Adrenal gland (tissue), 12 donors: ENCODE data around the gene HJURP. TPM values are rescaled to one million over a fixed set of nuclear protein-coding genes. Genes with fewer than 3 reads are reported as not detected.
A peak's percentile ranks its signal among the peaks of the same experiment; 100 is the strongest.

Experiments used
- DNase-seq, 7 donors: peaks; one replicate each; pipeline ENCODE4 v3.0.0-alpha.2; 2019 to 2020
- H3K27ac ChIP-seq, 5 donors: fragments of 200-600 bp; sonication (generic) in 4 of 5; 1 replicate in 3 of 5; 2 replicates in 2 of 5; pipeline versions ENCODE4 v1.5.1 to v1.8.0; 2016 to 2020; ENCODE audit warnings: mild to moderate bottlenecking in 1 of 5
- H3K27me3 ChIP-seq: fragments of 200-600 bp; 2 replicates; pipeline ENCODE4 v1.8.0; 2021
- H3K36me3 ChIP-seq, 2 donors: fragments of 200-600 bp; replicated peaks in 1 of 2; 1 replicate in 1 of 2; 2 replicates in 1 of 2; pipeline versions ENCODE4 v1.5.1 to v1.8.0; 2018 to 2022
- H3K4me1 ChIP-seq, 2 donors: fragments of 200-600 bp; replicated peaks in 1 of 2; 1 replicate in 1 of 2; 2 replicates in 1 of 2; pipeline versions ENCODE4 v1.5.1 to v1.8.0; 2018 to 2021
- H3K4me3 ChIP-seq, 4 donors: fragments of 200-600 bp; sonication (generic) in 3 of 4; one replicate each; pipeline ENCODE4 v1.5.1; 2016 to 2018
- H3K9me3 ChIP-seq, 3 donors: fragments of 200-600 bp; sonication (generic) in 1 of 3; replicated peaks in 1 of 3; 1 replicate in 2 of 3; 2 replicates in 1 of 3; pipeline versions ENCODE4 v1.5.1 to v1.8.0; 2016 to 2021
- POLR2A ChIP-seq, 2 donors: fragments of 450-650 bp; IDR thresholded peaks; one replicate each; pipeline ENCODE4 v1.6.1; 2017; ENCODE audit warnings: antibody characterized with exemption in 2 of 2, mild to moderate bottlenecking in 2 of 2, moderate library complexity in 1 of 2
- WGBS, 4 donors: extraction: QIAGEN DNeasy Blood & Tissue Kit in 2 of 4; methylation state at CpG; one replicate each; pipeline versions ENCODE4 v1.1.5 to v1.1.7; 2013 to 2017; 5-methylcytosine and 5-hydroxymethylcytosine counted together
- intact Hi-C, 2 donors: fragments of 100-400 bp; cut with DNase I; formaldehyde crosslinking; loops; one replicate each; pipeline versions ENCODE4 v1.14.1 to v1.15.0; 2022 to 2023
- polyA plus RNA-seq, 3 donors: library from polyadenylated mRNA; stranded (reverse); fragments of 200-250 nt in 2 of 3; fragments of 350-450 nt in 1 of 3; fragmentation: Illumina TruSeq in 1 of 3; extraction: RNeasy Lipid Tissue Mini Kit (QIAGEN cat#74804) in 1 of 3; gene quantifications; one replicate each; pipeline ENCODE4 v1.2.3, GENCODE V29; 2013 to 2014
- total RNA-seq, 9 donors: library from RNA; depleted of rRNA in 4 of 9; stranded (reverse); fragments of >200 nt in 4 of 9; fragments of 120-200 nt in 1 of 9; fragmentation: NEBNext Ultra II Directional in 1 of 9; extraction: Animal tissue kit (Norgen Biotek cat#: 25700) in 1 of 9; gene quantifications; one replicate each; pipeline versions ENCODE4 v1.1.0 to v1.2.4, GENCODE V29; 2013 to 2023
- TF ChIP-seq, protein P1 (sequence below), 6 experiments: fragments of 450-650 bp in 4 of 6; fragments of 200-600 bp in 2 of 6; sonication (generic) in 1 of 6; IDR thresholded peaks; 1 replicate in 5 of 6; 2 replicates in 1 of 6; pipeline versions ENCODE4 v1.5.1 to v1.8.0; 2016 to 2021; ENCODE audit warnings: antibody characterized with exemption in 6 of 6, mild to moderate bottlenecking in 2 of 6, moderate library complexity in 1 of 6
- donor health status: healthy with polysubstance abuse.
- donor health status: Bipolar disorder and iron deficiency.
- donor health status: DM: yes; HTN: yes; CAD: no.
- donor health status: DM: no; HTN: no; CAD: no.
- donor health status: DM: no; HTN: no; CAD: no.
- donor health status: DM: yes; HTN: yes; CAD: no.

HJURP gene
- total and polyA plus RNA-seq, 12 donors, result 0.28 to 7.5 (median 1.6) TPM

DNA sequence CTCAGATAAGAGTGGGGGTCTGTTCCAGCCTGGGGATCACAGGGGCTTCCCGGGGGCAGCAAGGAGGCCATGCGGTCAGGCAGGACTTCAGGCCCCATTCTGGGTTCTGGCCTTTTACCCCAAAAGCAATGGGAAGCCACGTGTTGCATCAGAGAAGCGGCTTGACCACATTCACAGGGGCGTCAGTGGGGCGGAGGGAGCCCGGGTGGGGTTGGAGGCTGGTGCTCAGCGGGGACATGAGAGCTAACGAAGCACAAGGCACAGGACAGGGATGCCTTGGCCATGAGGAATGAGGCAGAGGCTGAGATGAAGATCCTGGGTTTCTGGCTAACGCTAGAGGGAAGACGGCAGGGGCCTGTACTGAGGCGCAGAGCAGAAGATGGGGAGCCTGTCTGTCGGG lies 6.1 kb downstream of the HJURP start:
- no peak for DNase-seq
- 92 to 94% (median 94%) methylated on average over 13 of the region's 13 CpGs for WGBS, 4 donors
- intact Hi-C loops, result no loop called here

DNA sequence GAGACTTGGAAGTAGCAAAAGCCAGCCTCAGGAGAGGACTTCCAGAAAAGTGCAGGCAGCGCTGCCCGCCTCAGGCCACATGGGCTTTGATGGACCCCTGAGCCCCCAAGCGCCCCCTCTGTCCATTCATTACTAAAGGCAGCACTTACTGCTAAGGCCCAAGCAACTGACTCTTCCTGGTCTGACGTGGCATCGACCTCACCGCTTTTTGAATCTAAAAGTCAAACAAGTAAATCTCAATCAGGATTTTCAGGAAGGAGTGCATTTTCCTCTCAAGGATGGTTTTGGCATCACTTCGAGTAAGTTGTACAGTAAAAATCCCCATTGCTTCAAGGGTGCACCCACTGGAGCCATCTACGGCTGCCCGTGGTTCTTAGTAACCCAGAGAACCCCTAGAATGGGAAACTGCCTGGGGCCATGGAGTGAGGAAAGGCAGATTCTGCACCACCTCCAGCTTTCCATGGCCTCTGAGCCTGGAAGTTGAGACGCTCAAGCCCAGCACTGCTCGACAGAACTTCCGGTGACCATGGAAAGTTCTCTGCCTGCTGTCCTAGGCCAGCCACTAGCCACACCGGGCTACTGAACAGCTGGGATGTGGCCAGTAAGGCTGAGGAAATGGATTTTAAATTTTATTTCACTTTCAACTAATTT lies 7.0 kb downstream of the HJURP start:
- no peaks in the 10 kb centered on the region for H3K9me3 ChIP-seq
- WGBS, 4 donors, result 96 to 98% (median 97%) methylated on average over 11 to 13 of the region's 13 CpGs
- DNase-seq, result no peak
- no peaks in the 10 kb centered on the region for H3K27me3 ChIP-seq
- TF ChIP-seq, protein P1, sequence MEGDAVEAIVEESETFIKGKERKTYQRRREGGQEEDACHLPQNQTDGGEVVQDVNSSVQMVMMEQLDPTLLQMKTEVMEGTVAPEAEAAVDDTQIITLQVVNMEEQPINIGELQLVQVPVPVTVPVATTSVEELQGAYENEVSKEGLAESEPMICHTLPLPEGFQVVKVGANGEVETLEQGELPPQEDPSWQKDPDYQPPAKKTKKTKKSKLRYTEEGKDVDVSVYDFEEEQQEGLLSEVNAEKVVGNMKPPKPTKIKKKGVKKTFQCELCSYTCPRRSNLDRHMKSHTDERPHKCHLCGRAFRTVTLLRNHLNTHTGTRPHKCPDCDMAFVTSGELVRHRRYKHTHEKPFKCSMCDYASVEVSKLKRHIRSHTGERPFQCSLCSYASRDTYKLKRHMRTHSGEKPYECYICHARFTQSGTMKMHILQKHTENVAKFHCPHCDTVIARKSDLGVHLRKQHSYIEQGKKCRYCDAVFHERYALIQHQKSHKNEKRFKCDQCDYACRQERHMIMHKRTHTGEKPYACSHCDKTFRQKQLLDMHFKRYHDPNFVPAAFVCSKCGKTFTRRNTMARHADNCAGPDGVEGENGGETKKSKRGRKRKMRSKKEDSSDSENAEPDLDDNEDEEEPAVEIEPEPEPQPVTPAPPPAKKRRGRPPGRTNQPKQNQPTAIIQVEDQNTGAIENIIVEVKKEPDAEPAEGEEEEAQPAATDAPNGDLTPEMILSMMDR (IDR thresholded peaks at IDR 0.05), result no peak
- no peak for TF ChIP-seq POLR2A (IDR thresholded peaks at IDR 0.05)
- intact Hi-C loops, result no loop called here
- H3K4me1 ChIP-seq, result no peaks in the 10 kb centered on the region
- H3K4me3 ChIP-seq, result no peak overlapping the region
- no peaks in the 10 kb centered on the region for H3K36me3 ChIP-seq
- H3K27ac ChIP-seq, result no peak overlapping the region

More for the DNA sequence above, 6.1 kb downstream of the HJURP start:
- Histone ChIP-seq H3K4me1 (no peaks in the 10 kb centered on the region), H3K36me3 (no peaks in the 10 kb centered on the region), H3K27me3 (no peaks in the 10 kb centered on the region), H3K9me3 (no peaks in the 10 kb centered on the region), H3K4me3 (no peak overlapping the region), H3K27ac (no peak overlapping the region)
- TF ChIP-seq POLR2A (IDR thresholded peaks at IDR 0.05), result no peak
- TF ChIP-seq, protein P1 (IDR thresholded peaks at IDR 0.05), result no peak

DNA sequence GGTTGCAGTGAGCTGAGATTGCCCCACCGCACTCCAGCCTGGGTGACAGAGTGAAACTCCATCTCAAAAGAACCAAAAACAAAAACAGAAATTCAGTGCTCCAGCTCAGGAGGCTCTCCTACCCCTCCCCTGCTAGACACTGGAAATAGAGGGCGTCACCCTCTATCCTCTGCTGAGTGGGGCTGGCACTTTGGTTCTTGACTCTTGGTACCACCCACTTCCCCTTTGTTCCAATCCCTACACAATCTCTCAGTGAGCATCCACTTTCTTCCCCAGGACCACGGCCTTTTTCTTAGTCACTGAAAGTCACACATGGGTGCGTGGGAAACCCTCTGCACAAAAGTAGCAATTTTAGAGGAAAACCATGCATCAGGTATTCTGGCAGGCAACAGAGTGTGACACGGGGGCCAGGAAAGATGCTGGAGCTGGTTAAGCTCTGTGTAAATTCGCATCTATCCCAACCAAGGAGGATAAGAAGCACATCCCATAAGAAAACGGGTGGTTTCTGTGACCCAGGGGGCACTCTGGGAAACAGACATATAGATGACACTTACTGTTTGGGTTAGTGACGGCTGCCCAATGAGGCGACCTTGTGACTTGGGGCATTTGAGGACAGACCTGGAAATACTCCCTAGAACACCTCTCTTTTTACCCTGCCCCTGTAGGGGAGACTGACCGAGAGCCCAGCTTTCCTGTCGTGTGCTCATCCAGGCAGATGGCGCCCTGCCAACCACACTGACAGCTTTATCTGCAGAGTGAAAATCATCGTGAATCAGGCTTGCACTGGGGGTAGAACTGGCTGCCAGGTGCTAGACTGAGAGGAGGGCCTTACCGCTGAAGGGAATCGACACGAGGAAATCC lies 7.7 kb downstream of the HJURP start:
- Histone ChIP-seq H3K27ac (no peak overlapping the region), H3K4me1 (no peaks in the 10 kb centered on the region), H3K36me3 (no peaks in the 10 kb centered on the region), H3K9me3 (no peaks in the 10 kb centered on the region), H3K4me3 (no peak overlapping the region), H3K27me3 (no peaks in the 10 kb centered on the region)
- peak in 4 of 7 donors; percentile 20 to 69 (median 48) for DNase-seq
- 80 to 88% (median 83%) methylated on average over 15 to 16 of the region's 16 CpGs for WGBS, 4 donors
- TF ChIP-seq POLR2A (IDR thresholded peaks at IDR 0.05), result no peak
- TF ChIP-seq, protein P1 (IDR thresholded peaks at IDR 0.05), result no peak
- intact Hi-C loops, result no loop called here

DNA sequence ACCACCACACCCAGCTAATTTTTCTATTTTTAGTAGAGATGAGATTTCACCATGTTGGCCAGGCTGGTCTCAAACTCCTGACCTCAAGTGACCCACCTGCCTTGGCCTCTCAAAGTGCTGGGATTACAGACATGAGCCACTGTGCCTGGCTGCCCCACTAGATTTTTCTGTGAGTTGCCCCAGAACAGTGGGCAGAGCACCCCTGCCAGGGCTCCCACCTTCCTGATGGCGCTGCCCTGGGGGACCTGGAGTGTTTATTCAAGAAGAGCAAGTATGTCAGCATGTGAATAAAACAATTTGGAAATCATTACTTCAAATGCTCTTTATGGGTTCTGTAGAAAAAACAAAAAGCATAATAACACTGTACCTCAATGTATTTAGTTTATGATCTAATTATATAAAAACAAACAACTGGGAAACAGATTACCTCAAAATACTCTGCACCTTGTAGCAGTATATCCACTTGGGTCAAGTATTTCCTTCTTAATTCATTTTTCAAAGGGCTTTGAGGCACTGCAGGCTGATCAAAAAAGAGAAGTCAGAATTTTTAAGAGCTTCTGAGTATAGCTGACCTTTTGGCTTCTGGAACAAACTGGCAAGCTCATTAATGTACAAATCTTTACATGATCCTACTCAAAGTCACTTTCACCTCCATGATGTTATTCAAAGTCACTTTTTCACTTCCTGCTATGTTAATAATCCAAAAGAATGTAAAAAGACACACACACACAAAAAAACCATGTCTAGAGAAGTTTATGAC lies 8.9 kb downstream of the HJURP start:
- H3K27ac ChIP-seq, result no peak overlapping the region
- no peaks in the 10 kb centered on the region for H3K36me3 ChIP-seq
- WGBS, 4 donors, result 95 to 100% (median 100%) methylated on average over 1 of the region's 1 CpG
- no peak for DNase-seq
- intact Hi-C loops, result no loop called here
- TF ChIP-seq POLR2A (IDR thresholded peaks at IDR 0.05), result no peak
- TF ChIP-seq, protein P1 (IDR thresholded peaks at IDR 0.05), result no peak
- H3K4me3 ChIP-seq, result no peak overlapping the region
- H3K4me1 ChIP-seq, result no peaks in the 10 kb centered on the region
- no peaks in the 10 kb centered on the region for H3K27me3 ChIP-seq
- no peaks in the 10 kb centered on the region for H3K9me3 ChIP-seq
